Left lobe of liver (tissue), 2 donors: ENCODE data around the gene RPS23. TPM values are rescaled to one million over a fixed set of nuclear protein-coding genes. Genes with fewer than 3 reads are reported as not detected.

ENCODE experiments used
- ATAC-seq: fragments of 200-7000 bp; cut with Tn5 transposase; one replicate; pipeline ENCODE4 v1.9.1; 2020; ENCODE audit warnings: mild to moderate bottlenecking, moderate library complexity
- DNase-seq: peaks from one replicate; pipeline ENCODE4 v3.0.0-alpha.2; 2020; ENCODE audit warnings: low spot score
- total RNA-seq: library from RNA; stranded (reverse); gene quantifications from one replicate; pipeline ENCODE4 v1.2.1, GENCODE V29; 2021
- donor health status: DM: no; HTN: no; CAD: no; lungs with moderate emphysema.
- donor health status: DM: no; HTN: yes; CAD: no.

RPS23 gene
- total RNA-seq = 518 TPM

DNA sequence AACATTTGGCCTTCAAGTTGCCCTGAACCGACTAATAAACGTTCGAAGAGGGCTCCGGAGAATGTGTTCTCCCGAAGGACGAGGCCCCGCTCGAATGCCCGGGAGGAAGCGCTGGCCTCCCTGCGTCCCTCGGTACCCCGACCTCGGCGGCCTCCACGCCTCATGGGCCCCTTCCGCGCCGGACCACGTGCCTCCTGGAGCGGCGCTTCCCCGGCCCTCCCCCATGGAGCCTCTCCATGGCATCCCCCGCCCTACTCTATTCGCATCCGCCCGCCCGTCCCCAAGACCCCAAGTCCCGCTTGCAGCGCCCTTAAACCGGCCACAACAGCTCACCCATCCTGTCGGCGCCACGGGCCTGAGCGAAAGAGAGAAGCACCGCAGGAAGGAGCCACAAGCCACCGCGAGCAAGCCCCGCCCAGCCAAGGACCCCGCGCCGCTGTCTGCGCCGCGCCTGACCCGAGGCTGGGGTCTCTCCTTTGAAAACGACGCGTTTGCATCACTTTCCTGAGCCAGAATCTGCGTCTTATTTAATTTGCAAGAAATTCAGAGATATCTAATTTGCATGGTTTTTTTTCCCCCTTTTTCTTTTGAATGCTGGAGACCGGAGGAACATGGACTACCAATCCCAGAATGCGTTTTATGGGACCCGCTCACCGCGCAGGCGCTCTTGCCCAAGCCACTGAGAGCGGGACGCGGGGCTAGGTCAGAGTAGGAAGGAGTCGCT lies at the start of gene RPS23:
Gene RPS23 (minus strand): TSS at position 368 of the 724 bp plus-strand sequence. CDS start 31 bp downstream, at position 337.
- peak; percentile 96 for ATAC-seq

DNA sequence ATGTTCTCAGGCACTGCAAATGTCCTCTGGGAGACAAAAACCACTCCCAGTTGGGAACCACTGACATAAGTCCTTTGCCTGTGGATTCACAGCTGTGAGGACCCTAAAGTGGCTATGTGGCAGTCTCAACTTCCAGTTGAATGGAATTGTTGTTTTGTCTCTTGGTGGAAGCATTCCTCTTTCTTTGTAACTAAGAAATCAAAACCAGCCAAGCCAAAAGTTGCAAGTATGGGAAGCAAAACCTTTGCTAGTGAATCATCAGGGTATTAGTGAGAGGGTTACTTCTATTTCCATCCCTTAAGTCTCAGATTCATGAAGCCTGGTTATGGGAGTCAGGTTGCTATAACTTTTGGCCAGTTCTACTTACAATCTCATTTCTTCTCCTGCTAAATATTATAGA lies 49.8 kb upstream of the RPS23 start:
- ATAC-seq (no peak), DNase-seq (no peak)

More for the DNA sequence above, at the start of gene RPS23:
- DNase-seq = peak; percentile 89

DNA sequence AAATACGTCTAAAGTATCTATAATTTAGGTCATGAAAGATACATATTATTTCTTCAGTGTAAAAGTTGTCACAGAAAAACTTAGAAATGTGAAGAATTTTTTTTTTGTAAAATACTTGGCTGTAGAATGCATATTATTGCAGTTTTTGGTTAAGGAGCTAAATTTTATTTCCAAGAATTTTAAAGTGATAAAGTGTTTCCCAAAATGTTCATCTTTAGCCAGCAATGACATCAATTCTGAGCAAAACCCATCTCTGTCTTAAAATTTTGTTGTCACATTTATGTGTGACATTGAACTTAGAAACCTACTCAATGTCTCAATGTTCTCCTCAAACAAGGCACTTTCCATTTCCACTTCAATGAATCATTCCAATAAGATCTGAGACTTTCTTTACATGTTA lies 47.8 kb upstream of the RPS23 start:
- ATAC-seq = no peak
- no peak for DNase-seq

DNA sequence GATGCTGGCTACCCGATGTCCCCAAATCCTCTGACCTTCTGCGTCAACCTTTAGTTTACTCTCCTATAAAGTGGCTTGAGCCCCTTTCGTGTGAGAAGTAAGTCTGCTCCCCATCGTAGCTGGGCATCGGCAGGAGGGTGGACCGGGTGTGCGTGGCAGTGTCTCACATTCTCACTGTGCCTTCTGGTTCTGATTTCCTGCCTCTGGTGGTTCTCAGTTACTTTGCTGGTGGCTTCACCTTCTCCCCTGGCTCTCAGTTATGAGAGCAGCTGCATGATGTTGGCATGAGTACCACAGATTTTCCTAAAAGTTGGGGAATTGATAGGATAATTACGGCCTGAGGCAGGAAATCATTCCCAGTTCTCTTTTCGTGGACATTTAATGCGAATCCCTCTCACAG lies 47.0 kb upstream of the RPS23 start:
- DNase-seq = no peak
- ATAC-seq = no peak

- DNase-seq (no peak), ATAC-seq (no peak)
Observed at GRCh38 chr5:82320966-82321365, 42.8 kb upstream of the RPS23 start.

DNA sequence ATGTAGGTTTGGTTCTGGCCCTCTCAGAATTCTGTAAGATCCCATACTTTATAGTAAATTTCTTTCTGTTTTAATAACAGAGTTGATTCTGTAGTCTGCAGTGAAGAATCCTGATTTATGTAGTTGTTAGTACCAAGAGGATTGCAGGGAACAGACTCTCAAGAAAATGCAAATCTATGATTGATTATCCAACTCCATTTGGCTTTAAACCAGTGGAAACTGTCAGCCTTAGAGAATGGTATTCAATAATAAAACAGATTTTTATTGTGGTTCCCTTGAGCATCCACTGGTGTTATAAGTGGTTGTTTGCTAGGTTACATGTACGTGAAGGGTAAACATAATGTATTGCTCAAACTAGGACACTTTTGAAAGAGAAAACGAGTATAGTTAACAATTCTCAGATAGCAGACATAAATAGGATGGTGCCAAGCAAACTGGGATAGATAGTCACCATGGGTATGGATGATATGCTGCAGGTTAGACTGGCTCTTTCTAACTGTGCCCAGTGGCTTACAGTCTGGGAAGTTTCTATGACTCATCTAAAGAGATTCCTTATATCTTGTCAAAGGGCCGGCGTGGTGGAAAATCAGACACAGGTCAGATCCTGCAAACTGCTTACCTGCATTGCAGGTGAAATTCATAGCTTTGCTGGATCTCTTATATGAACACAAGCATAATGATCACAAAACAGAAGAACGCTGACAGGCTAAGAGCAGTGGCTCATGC lies 41.7 kb upstream of the RPS23 start:
- DNase-seq = no peak

GRCh38 chr5:82319192-82319591 lies 41.0 kb upstream of the RPS23 start:
- DNase-seq = no peak
- ATAC-seq = no peak

More for the DNA sequence above, 41.7 kb upstream of the RPS23 start:
- ATAC-seq = no peak

GRCh38 chr5:82314964-82315758 lies 37.0 kb upstream of the RPS23 start:
- DNase-seq (no peak), ATAC-seq (no peak)

- DNase-seq = no peak
- ATAC-seq = no peak
Observed at GRCh38 chr5:82313016-82313415, 34.9 kb upstream of the RPS23 start.

- DNase-seq = no peak
- peak; percentile 46 for ATAC-seq
Observed at GRCh38 chr5:82312373-82312856, 34.3 kb upstream of the RPS23 start.

- no peak for DNase-seq
Observed at GRCh38 chr5:82309091-82309531, 31.0 kb upstream of the RPS23 start.

GRCh38 chr5:82308416-82308815 lies 30.3 kb upstream of the RPS23 start:
- ATAC-seq (no peak), DNase-seq (no peak)

More at GRCh38 chr5:82309091-82309531, 31.0 kb upstream of the RPS23 start:
- ATAC-seq = no peak

- DNase-seq (no peak), ATAC-seq (no peak)
Observed at GRCh38 chr5:82307451-82307850, 29.3 kb upstream of the RPS23 start.

GRCh38 chr5:82306151-82306550 lies 28.0 kb upstream of the RPS23 start:
- ATAC-seq (no peak), DNase-seq (no peak)

- ATAC-seq = no peak
- DNase-seq = no peak
Observed at GRCh38 chr5:82301190-82301589, 23.0 kb upstream of the RPS23 start.

DNA sequence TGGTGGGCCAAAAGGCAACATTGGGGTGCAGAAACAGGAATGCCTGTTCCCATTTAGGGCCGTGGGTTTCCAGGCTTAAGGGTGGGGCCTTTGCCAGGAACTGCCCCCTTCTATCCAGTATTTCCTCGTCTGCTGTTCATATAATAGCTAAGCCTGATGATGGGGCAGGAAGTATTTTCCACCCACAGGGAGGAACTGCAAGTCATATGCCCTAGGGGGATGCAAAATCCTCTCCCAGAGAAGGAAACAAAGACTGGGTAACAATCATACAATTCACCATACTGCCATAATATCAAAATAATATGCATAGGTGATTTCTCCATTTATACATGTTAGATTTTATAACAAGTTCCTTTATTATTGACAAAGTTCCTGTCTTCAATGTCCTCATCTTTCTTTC lies 20.5 kb upstream of the RPS23 start:
- DNase-seq (no peak), ATAC-seq (no peak)

GRCh38 chr5:82297711-82298110 lies 19.6 kb upstream of the RPS23 start:
- no peak for ATAC-seq

GRCh38 chr5:82296929-82297328 lies 18.8 kb upstream of the RPS23 start:
- DNase-seq (no peak), ATAC-seq (no peak)

More at GRCh38 chr5:82297711-82298110, 19.6 kb upstream of the RPS23 start:
- no peak for DNase-seq

- ATAC-seq = no peak
Observed at GRCh38 chr5:82295959-82296531, 17.9 kb upstream of the RPS23 start.

GRCh38 chr5:82295144-82295543 lies 17.0 kb upstream of the RPS23 start:
- ATAC-seq = no peak
- DNase-seq = no peak

More at GRCh38 chr5:82295959-82296531, 17.9 kb upstream of the RPS23 start:
- no peak for DNase-seq

- ATAC-seq (no peak), DNase-seq (no peak)
Observed at GRCh38 chr5:82291420-82291819, 13.3 kb upstream of the RPS23 start.
